B cell (primary cell): Measurements from ENCODE around the gene ZRANB1.

ENCODE experiments used
- CTCF ChIP-seq: fragments of 200-600 bp; IDR thresholded peaks from one replicate; pipeline ENCODE4 v1.8.0; 2022; ENCODE audit warnings: antibody characterized with exemption, mild to moderate bottlenecking
- EZH2 ChIP-seq: IDR thresholded peaks from 2 replicates; pipeline ENCODE4 v1.6.1; 2012; ENCODE audit warnings: borderline replicate concordance, low read depth, mild to moderate bottlenecking, moderate library complexity, low read length; ENCODE audit not compliant: insufficient read depth, poor library complexity, severe bottlenecking

GRCh38 chr10:124928545-124928944 is 13.4 kb upstream of the ZRANB1 start:
- TF ChIP-seq CTCF (no peak), EZH2 (no peak)
